Uterus (tissue), 2 donors: ENCODE data around the gene FKBP2.

Experiments
- CTCF ChIP-seq, 4 experiments: fragments of 200-600 bp in 2 of 4; fragments of 450-650 bp in 2 of 4; sonication (generic) in 2 of 4; IDR thresholded peaks; one replicate each; pipeline ENCODE4 v1.5.1; 2016 to 2019; ENCODE audit warnings: antibody characterized with exemption in 4 of 4, mild to moderate bottlenecking in 2 of 4, moderate library complexity in 1 of 4
- POLR2A ChIP-seq, 2 donors: fragments of 450-650 bp; IDR thresholded peaks; one replicate each; pipeline ENCODE4 v1.6.1; 2016; ENCODE audit warnings: antibody characterized with exemption in 2 of 2, mild to moderate bottlenecking in 1 of 2, moderate library complexity in 1 of 2

- TF ChIP-seq CTCF (IDR thresholded peaks at IDR 0.05), result no peak
- no peak for TF ChIP-seq POLR2A (IDR thresholded peaks at IDR 0.05)
Observed at GRCh38 chr11:64243236-64243854, 2.5 kb downstream of the FKBP2 start.
